ENCODE results near the gene VMP1.

DNA sequence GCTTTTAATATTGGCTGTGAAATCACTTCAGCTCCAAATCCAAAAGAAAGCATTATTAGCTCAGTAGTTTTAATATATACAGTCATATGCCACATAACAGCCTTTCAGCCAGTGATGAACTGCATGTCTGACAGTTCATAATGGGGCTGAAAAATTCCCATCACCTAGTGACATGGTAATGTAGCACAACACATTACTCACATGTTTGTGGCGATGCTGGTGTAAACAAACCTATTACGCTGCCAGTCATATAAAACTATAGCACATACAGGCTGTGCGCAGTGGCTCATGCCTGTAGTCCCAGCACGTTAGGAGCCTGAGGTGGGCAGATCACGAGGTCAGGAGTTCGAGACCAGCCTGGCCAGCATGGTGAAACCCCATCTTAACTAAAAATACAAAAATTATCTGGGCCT is 93.1 kb downstream of the VMP1 start:
- no peak for TF ChIP-seq POLR2A (IDR thresholded peaks at IDR 0.05)
- TF ChIP-seq, protein P1, sequence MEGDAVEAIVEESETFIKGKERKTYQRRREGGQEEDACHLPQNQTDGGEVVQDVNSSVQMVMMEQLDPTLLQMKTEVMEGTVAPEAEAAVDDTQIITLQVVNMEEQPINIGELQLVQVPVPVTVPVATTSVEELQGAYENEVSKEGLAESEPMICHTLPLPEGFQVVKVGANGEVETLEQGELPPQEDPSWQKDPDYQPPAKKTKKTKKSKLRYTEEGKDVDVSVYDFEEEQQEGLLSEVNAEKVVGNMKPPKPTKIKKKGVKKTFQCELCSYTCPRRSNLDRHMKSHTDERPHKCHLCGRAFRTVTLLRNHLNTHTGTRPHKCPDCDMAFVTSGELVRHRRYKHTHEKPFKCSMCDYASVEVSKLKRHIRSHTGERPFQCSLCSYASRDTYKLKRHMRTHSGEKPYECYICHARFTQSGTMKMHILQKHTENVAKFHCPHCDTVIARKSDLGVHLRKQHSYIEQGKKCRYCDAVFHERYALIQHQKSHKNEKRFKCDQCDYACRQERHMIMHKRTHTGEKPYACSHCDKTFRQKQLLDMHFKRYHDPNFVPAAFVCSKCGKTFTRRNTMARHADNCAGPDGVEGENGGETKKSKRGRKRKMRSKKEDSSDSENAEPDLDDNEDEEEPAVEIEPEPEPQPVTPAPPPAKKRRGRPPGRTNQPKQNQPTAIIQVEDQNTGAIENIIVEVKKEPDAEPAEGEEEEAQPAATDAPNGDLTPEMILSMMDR (IDR thresholded peaks at IDR 0.05): no peak
